Islet precursor cell (in vitro differentiated cells): ENCODE measurements around the gene CCZ1.
A peak's percentile ranks its signal among the peaks of the same experiment; 100 is the strongest.
"Not testable (repeated sequence)": the region's sequence is repeated elsewhere in the genome, so short reads cannot be mapped to it uniquely, and the experiment has no call there.

Source experiments
- DNase-seq: peaks from one replicate; pipeline ENCODE4 v3.0.0-alpha.2; 2018

CCZ1 gene

DNA sequence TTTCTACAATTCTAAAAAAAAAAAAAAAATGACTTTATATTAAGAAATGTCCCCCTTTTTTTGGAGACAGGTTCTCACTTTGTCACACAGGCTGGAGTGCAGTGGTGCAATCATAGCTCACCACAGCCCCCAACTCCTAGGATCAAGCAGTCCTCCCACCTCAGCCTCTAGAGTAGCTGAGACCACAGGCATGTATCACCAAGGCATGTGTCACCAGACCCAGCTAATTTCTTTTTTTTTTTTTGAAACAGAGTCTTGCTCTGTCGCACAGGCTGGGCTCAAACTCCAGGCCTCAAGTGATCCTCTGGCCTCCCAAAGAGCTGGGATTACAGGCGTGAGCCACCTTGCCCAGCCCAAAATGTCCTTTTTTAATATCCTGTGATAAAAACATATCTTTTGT lies 25.6 kb downstream of the CCZ1 start:
- not testable (repeated sequence) for DNase-seq

DNA sequence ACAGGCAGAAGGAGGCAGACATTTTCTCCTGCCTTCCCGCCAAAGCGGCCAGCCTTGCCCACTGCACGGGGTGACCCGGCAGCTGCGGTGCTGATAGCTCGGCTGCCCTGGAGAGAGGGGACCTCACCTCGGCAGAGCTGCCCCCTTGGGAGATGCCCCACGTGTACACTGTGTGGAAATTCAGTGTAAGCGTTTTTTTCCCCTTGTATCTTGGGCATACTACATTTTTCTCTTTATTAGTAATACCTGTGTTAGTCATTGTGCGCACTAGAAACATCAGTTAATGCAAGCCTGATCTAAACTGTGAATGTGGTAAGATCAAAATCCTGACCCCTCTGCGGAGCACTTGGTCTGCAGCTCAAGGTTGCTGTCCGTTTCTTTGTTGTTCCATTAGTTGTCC lies 26.1 kb downstream of the CCZ1 start:
- not testable (repeated sequence) for DNase-seq

DNA sequence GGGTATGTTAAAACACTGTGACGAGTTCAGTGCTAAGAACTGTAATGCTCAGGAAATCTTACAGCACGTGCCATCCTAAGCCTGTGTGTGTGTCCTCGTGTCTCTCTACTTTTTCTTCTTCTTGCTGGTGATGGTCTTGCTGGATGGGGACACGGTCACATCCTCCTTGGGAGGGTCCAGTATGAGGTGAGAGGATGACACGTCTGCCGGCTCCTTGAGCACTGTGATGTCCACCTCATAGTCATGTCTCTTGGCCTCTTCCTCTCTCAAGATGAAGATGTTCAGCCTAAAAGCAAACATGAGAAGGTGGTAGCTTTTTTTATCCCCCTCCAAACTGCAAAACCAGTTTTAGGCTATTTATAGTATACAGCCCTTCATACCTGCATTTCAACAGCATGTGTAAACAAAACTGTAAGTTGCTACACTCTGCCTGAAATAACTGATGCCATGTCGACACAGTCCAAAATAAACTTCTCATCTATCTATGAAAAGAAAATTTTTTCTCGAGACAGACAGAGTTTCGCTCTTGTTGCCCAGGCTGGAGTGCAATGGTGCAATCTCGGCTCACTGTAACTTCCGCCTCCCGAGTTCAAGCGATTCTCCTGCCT lies 27.8 kb downstream of the CCZ1 start:
- DNase-seq, result not testable (repeated sequence)

DNA sequence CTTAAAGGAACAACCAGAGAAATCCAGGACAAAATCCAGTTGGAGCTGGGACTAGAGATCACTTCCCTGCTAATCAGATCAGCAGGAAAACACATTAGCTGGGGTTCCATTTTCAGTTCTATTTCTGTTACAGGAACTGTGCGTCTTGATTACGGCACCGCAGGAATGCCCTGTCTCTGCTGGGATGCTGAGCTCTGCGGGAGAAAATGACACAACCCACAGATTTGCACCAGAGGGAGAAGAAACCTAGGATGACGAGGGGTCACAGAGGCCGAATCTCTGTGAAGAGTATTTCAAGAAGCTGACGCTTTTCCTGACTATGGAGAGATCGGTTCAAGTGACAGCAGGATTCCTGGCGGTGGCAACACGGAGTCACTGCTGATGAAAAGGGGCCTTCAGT lies 31.8 kb downstream of the CCZ1 start:
- DNase-seq, result not testable (repeated sequence)

DNA sequence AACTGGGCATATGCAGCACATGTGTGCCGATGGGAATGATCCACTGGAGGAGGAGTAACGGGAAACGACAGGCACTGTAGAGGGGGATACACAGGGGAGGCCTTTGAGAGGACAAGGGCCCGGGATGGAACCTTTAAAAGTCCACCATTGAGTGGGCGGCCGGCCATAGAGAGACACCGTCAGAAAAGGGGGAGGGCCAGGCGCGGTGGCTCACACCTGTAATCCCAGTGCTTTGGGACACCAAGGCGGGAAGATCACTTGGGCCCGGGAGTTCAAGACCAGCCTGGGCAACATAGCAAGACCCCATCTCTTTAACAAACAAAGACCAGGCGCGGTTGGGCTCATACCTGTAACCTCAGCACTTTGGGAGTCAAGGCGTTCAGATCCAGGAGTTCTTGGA lies 32.7 kb downstream of the CCZ1 start:
- not testable (repeated sequence) for DNase-seq

DNA sequence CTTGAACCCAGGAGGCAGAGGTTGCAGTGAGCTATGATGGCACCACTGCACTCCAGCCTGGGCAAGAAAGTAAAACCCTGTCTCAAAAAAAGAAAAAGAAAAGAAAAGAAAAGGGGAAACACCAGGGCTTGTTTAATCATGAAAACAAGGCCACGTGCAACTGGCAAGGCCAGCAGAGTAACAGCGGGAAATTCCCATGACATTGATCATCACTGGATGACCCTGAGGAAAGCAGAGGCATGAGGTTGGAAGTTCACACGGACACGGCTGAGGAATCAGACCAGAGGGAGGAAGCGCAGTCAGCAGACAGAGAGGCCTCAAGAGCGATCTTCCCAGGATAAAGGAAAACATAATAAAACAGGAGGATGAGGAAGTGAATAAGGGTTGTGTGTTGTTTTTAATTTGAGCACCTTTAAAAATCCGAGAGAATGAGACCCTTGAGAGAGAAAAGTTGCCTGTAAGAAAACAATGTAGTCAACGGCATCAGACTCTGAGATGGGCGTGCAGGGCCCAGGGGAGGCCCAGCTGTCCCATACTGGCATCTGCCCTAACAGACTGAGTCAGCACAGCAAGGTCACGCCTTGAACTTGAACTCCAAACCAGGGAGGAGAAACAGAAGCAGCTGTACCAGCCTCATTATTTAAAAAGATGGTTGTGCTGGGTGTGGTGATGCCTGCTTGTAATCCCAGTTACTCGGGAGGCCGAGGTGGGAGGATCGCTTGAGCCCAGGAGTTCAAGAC lies 33.5 kb downstream of the CCZ1 start:
- DNase-seq, result not testable (repeated sequence)

DNA sequence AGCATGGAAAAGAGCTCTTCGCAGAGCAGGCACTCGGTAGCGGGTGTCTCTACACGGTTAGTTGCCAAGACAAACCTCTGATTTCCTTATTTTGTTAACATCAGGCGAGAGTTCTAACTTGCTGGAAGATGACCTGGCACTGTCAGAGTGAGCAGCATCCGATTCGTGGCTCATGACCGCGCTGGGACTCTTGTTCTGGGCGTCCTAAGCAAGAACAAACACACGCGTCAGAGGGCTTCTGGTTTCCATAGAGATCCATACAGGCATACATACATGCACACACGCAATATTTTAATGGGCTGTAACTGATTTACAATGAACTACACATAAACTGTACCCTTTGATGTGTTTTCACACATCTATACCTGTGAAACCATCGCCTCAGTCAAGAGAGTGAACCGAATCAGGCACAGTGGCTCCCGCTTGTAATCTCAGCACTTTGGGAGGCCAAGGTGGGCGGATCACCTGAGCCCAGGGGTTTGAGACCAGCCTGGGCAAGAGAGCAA lies 36.5 kb downstream of the CCZ1 start:
- not testable (repeated sequence) for DNase-seq

DNA sequence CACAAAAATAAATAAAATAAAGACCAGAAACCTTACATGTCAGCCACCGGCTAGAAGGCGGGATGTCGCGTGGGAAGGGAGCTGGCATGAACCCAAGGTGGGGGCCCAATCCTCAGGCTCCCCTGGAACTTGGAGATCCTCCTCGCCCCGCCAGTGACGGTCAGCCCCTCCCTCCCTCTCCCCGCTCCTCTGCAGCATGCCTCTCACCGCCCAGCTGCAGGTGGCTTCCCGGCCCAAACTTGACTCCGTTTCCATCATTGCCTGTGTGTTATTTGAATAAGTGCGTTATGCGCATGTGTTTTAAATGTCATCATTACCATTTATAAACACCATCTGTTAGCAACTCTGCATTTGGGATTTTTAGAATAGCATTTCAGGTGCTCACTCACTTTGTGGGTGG lies 64.7 kb downstream of the CCZ1 start:
- DNase-seq, result not testable (repeated sequence)

DNA sequence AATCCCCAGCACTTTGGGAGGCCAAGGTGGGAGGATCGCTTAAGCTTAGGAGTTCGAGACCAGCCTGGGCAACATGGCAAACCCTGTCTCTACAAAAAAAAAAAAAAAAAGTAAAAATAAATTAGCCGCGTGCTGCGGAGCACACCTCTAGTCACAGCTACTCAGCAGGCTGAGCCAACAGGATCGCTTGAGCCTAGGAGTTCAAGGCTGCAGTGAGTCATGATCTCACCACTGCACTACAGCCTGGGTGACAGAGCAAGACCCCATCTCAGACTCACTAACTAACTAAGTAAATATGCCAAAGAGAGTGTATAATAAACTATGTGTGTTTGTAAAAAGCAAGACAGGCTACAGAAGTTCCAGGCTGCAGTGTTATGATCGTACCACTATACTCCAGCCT lies 65.3 kb downstream of the CCZ1 start:
- not testable (repeated sequence) for DNase-seq

DNA sequence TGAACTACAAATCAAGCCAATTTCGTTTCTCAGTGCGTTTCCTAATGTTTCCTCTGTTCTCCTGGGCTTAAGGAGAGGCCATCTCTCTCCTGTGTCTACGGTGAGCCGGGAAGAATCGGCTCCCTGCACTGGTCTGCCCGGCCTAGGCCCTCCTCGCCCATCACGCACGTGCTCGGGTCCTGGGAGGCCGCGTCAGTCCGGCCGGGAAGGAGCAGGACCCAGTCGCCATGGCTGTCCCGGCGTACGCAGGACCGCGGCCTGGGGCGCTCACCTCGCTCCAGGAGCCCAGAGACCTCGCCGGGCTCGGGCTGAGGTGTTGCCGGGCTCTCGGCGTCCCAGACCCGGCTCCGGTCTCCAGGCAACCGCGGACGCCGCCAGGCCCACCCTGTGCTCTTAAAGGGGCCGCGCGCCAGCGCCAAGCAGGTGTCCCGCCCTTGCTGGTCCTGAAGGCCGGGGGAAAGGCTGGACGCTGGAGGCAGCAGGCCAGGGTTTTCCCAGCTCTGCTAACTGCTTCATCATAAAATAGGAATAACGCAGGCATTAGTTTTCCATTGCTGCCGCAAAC lies 71.9 kb downstream of the CCZ1 start, which contains the start of gene RSPH10B:
TSS of gene RSPH10B (minus strand) at position 343 of the 565 bp plus-strand sequence. CDS start 3,573 bp downstream, outside the sequence.
- peak; percentile 51 for DNase-seq

DNA sequence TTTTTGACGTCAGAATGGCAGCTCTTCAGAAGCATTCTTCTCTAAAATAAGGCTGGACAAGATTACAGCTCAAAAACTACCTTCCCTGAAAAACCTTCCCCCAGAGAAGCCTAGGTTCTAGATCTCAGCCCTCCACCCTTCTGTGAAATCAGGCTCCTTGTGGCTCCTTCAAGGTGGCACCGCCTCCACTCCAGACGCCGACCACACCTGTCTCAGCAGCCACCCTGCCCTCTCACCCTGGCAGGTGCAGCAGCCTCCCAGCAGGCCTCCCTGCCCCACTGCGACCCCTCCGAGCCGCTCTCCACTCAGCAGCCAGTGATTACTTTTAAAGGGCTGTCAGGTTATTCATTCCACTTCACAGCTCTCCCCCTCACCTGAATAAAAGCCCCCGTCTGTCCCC lies 75.0 kb downstream of the CCZ1 start:
- DNase-seq, result not testable (repeated sequence)
